Measurements from ENCODE around the gene CNTFR.

GRCh38 chr9:34568774-34569173 is 20.8 kb downstream of the CNTFR start:
- no peak for TF ChIP-seq CTCF (IDR thresholded peaks at IDR 0.05)
- no peak for TF ChIP-seq POLR2AphosphoS5 (IDR thresholded peaks at IDR 0.05; ENCODE audit: insufficient read depth in 1 of 2, low read depth in 1 of 2)
- TF ChIP-seq POLR2A (IDR thresholded peaks at IDR 0.05): no peak
